VCaP (cell line): ENCODE data around the gene BTN3A1.
"Not testable (repeated sequence)": the region's sequence is repeated elsewhere in the genome, so short reads cannot be mapped to it uniquely, and the experiment has no call there.

Experiments used
- H3K27ac ChIP-seq: fragments of 450-650 bp; 2 replicates; pipeline ENCODE4 v1.5.1; 2017
- CTCF ChIP-seq: fragments of 450-650 bp; conservative IDR thresholded peaks from 2 replicates; pipeline ENCODE4 v1.5.1; 2017; ENCODE audit warnings: mild to moderate bottlenecking, moderate library complexity

The BTN3A1 gene

DNA sequence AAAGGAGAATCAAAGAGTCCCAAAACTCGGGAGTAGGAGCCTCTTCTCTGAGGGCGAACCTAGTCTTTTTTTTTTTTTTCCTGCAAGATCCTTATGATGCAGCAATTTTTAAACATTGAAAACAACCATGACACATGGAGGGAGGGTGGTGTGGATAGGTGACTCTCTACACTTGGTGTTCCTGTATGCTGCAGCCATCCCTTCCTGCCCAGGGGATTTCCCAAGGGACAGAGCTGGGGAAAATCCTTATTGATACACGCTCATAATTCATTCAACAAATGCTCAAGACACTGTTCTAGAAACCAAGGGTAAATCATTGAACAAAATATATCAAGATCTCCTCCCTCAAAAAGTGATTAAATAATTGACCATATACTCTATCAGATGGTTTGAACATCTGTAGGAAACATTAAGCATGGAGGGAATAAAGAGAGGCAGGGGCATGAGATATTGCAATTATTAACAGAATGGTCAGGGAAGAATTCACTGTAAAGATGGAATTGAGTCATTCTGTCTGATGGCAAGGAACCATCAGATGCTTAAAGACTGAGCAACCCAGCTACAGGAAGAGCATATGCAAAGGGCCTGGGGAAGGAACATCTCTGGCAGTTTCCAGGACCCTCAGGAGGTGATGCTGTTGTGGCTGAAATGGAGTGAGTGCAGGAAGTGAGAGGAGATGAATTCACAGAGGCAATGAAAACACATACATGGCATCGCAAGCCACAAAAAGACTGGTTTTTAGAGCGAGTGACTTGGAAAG lies 24.8 kb downstream of the BTN3A1 start:
- no peak for TF ChIP-seq CTCF
- H3K27ac ChIP-seq = no peak overlapping the region

- no peak overlapping the region for H3K27ac ChIP-seq
- TF ChIP-seq CTCF = no peak
Measured at GRCh38 chr6:26427451-26427809, 25.4 kb downstream of the BTN3A1 start.

GRCh38 chr6:26428206-26428605 lies 26.1 kb downstream of the BTN3A1 start:
- no peak for TF ChIP-seq CTCF
- H3K27ac ChIP-seq = no peak overlapping the region

GRCh38 chr6:26430787-26431186 lies 28.7 kb downstream of the BTN3A1 start:
- TF ChIP-seq CTCF = no peak
- H3K27ac ChIP-seq = no peak overlapping the region

DNA sequence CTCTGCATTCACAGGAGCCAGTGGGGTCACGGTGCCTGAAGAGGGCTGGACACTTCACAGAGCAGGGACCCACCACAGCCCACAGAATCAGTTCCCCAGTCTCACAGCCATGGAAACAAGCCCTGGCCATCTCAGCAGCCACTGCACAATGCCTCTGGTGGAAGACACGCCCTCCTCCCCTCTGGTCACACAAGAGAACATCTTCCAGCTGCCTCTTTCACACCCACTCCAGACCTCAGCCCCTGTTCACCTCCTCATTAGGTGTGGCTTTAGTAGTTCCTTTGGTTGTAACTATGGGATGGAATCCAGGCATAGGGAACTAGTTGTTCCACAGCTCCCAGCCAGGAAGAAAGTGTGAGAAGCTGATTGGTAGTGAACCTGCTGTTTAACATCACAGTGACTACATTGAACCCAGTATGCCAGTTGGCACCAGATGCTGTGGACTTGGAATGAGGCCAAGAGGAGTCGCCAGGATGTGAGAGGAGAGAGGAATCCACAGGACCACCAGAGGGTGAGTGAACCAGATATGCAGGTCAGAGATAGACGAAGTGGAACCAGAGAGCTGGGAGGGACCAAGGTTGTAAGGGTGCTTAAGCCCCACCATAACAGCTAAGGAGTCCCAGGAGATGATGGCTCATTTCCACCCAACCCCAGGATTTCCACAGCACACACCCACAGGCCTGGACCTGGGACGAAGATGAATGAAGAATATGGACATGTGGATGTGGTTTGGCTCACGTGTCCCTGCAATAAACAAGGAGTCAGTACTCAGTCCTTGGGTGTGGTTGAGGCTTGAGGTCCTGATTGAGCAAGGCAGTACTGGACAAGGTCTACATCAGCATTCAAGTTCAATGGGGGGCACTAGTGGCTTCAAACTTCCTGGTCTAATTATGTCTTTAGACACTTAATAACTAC lies 29.4 kb downstream of the BTN3A1 start:
- H3K27ac ChIP-seq = no peak overlapping the region
- no peak for TF ChIP-seq CTCF

- no peak overlapping the region for H3K27ac ChIP-seq
- TF ChIP-seq CTCF = no peak
Measured at GRCh38 chr6:26432627-26433201, 30.6 kb downstream of the BTN3A1 start.

DNA sequence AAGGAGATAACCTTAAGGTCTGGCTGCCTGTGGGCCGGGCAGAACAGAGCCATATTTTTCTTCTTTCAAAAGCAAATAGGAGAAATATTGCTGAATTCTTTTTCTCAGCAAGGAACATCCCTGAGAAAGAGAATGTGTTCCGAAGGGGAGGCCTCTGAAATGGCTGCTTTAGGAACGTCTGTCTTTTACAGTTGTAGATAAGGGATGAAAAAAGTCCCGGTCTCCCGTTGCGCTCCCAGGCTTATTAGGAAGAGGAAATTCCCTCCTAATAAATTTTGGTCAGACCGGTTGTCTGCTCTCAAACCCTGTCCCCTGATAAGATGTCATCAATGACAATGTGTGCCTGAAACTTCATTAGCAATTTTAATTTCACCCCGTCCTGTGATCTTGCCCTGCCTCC lies 31.6 kb downstream of the BTN3A1 start:
- H3K27ac ChIP-seq = not testable (repeated sequence)

- no peak overlapping the region for H3K27ac ChIP-seq
- no peak for TF ChIP-seq CTCF
Measured at GRCh38 chr6:26436018-26436417, 33.9 kb downstream of the BTN3A1 start.
